NCI-H1417 treated with DMSO at 0.1 percent for 48 hours (cell line): ENCODE data around the gene SLC15A5.

ENCODE experiments used
- DNase-seq: peaks from one replicate; lab custom pipeline; 2025; lab: John Stamatoyannopoulos, UW

The SLC15A5 gene, protein sequence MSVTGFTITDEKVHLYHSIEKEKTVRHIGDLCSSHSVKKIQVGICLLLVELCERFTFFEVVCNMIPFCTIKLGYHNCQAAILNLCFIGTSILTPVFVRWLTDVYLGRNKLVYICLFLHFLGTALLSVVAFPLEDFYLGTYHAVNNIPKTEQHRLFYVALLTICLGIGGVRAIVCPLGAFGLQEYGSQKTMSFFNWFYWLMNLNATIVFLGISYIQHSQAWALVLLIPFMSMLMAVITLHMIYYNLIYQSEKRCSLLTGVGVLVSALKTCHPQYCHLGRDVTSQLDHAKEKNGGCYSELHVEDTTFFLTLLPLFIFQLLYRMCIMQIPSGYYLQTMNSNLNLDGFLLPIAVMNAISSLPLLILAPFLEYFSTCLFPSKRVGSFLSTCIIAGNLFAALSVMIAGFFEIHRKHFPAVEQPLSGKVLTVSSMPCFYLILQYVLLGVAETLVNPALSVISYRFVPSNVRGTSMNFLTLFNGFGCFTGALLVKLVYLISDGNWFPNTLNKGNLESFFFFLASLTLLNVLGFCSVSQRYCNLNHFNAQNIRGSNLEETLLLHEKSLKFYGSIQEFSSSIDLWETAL

DNA sequence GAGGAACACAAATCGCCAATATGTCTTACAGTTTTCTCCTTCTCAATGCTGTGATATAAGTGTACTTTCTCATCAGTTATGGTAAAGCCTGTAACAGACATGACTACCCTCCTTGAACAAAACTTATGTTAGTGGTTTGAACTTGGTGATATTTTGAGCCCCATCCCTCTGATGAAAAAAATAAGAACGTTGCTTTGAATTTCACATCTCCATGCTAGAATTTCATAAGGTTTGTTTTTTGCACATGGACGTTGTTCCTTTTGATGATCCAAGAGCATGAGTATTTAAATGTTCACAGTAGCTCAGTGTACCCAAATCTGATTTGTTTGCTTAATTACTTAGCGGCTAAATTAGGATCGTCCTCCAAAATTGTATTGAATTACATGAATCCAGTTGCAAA lies at the start of gene SLC15A5:
SLC15A5 (minus strand) TSS at position 101 of the 400 bp plus-strand sequence; CDS start at position 101, 0 bp downstream.
- no peak for DNase-seq

DNA sequence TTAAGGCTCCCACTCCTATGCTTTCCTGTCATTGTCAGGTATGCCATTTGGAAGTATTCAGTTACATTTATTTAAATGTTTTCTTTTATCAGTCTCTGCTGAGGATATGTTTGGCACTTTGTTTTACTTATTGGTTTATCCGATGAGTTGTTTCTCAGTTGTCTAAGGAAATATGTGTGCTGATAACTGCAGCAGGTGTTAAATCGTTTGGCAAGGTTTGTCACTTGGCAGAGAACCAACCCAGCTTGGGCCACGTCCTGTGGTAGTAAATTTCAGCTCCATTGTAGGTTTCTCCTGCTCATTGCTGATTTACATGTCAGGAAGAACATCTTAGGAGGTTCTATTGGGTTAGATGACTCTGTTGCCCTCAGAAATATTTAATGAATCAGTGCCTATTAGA lies 47.9 kb upstream of the SLC15A5 start:
- no peak for DNase-seq

DNA sequence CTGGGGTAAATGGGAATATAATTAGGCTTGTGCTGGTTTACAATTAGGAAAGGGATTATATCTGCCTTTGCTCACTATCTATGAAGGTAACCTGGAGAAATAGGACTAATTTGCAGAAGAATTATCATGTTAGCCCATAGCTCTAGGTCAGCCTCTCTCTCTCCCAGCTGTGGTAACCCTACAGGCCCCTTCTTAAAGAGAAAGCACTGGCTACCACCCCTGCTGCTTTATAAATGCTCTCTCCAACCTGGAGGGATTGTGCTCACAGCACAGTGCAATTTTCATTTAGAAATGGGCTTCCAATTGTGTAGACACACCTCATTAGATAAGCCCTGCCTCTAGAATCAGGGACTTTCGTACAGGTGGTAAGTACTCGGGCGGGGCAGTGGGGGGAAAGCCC lies 47.3 kb upstream of the SLC15A5 start:
- no peak for DNase-seq

DNA sequence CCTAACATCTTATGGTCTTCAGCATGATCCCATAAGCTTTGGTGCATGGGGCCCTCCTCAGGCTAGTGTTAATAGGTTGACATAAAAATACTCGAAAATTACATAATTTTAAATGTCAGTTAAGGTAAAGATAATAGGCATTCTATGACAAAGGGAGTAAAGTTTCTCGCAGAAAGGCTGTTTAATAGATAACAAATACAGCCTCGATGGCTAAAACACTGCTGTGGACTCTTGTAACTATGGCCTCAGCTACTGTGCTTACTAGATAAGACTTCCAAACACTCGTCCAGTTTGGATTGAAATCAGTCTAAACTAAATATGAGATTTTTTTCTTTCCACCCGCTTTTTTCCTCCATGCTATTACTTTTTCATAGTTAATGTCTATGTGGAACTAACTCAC lies 46.8 kb upstream of the SLC15A5 start:
- DNase-seq, result no peak

DNA sequence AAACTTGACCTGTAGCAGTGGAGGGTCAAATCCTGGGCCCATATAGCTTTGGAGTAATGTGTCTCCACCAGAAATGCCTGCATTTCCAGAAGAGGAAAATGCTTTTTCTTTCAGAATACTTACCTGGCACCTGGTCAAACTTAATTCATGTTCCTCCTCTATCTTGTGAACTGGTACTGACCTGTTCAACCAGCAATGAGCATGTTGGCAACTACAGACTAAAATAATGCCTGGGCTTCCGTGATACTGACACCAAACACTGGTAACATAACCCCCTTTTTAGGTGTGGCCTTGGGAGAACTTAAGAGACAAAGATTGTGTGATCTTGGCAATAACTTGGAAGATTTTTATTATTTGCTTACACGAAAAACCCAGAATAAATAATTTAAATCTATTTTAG lies 46.2 kb upstream of the SLC15A5 start:
- no peak for DNase-seq

DNA sequence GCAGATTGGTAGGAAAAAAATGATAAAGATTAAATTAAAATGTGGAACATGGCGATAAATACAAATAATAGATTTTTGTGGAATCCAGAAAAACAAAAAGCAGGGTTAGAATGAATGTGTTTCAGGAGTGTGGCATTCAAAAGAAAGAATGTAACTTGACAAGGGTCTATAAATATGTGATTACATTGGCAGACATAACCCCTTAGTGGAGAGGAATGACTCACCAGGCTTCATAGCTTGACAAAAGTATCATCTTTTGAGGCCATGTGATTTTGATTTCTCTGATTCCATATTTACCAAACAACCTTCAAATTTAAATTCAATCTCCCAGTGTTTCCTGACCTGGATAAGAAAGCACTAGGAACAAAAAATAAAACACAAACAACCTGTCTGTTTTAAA lies 45.5 kb upstream of the SLC15A5 start:
- no peak for DNase-seq

DNA sequence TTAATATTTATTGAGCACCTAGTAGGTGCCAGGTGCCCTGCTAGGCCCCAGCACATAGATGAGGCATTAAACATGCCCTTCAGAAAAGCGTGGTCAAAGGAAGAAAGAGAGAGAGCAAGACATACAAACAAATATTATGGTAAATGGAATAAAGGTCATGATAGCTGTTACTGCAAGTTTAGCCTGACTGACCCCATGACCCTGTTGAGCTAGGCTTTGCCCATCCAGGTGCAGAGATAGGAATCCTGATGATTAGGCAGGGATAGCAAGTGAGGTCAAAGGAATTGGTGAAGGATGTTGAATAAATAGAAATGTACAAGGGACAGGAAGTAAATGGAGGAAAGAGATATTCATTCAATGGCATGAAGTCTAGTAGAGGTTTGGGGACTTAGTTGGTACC lies 33.4 kb upstream of the SLC15A5 start:
- no peak for DNase-seq

DNA sequence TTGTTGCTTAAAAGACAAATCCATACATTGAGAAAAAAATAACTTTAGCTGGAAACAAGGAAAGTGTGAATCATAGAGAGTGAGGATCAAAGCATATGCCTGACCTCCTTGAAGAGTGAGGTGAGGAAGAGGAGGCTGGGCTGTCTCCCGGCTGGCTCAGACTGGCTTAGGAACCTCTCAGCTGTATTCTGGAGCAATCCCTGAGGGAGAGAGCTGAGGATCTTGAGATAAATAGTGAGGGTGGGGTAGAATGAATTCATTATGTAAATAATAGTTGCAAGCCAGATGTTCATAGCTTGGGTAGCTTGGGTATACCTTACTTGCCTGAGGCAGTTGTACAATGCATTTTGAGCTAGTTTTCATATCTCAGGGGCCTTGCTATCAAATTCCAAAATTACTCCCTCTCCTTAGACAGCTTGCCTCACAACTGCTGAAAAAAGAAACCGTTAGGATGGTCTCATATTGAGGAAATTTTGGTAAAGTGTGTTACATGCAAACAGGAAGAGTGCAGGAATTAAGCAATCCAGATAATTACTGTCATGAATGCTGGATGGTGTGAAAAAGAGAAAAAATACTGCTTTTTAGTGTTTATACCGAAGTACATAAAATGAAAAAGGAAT lies 30.5 kb upstream of the SLC15A5 start:
- no peak for DNase-seq

GRCh38 chr12:16303939-16304338 lies 26.5 kb upstream of the SLC15A5 start:
- DNase-seq, result no peak

GRCh38 chr12:16300736-16301135 lies 23.3 kb upstream of the SLC15A5 start:
- no peak for DNase-seq

DNA sequence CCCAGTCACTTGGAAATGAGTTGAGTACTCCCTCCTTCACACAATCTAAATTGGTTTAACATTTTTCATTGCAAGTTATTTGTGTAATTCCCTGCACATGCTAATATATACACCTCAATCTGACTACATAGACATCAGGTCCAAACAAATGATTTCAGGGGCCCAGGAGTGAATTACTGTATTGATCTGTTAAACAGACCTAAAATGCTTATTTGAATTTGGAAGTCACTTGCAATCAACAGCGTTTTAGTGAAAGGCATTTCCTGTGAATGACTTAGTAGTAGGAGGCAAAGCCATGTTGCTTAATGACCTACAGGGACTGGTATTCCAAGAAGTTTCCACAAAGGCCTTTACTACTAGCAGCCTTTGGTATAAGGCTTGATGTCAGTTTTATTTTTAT lies 22.6 kb upstream of the SLC15A5 start:
- DNase-seq, result no peak

- DNase-seq, result no peak
Measured at GRCh38 chr12:16299403-16299802, 21.9 kb upstream of the SLC15A5 start.

- DNase-seq, result no peak
Measured at GRCh38 chr12:16297521-16297920, 20.0 kb upstream of the SLC15A5 start.

- no peak for DNase-seq
Measured at GRCh38 chr12:16294376-16294956, 17.0 kb upstream of the SLC15A5 start.

GRCh38 chr12:16291032-16291431 lies 13.5 kb upstream of the SLC15A5 start:
- DNase-seq, result no peak

- no peak for DNase-seq
Measured at GRCh38 chr12:16285586-16285985, 8.1 kb upstream of the SLC15A5 start.

DNA sequence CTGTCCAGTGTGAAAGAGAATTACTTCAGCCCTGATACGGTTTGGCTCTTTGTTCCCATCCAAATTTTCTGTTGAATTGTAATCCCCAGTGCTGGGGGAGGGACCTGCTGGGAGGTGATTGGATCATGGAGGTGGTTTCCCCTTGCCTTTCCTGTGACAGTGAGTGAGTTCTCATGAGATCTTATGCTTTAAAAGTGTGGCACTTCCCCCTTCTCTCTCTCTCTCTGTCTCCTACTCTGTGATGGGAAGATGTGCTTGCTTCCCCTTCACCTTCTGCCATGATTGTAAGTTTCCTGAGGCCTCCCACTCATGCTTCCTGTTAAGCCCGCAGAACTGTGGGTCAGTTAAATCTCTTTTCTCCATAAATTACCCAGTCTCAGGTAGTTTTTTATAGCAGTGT lies 5.5 kb upstream of the SLC15A5 start:
- DNase-seq, result no peak

DNA sequence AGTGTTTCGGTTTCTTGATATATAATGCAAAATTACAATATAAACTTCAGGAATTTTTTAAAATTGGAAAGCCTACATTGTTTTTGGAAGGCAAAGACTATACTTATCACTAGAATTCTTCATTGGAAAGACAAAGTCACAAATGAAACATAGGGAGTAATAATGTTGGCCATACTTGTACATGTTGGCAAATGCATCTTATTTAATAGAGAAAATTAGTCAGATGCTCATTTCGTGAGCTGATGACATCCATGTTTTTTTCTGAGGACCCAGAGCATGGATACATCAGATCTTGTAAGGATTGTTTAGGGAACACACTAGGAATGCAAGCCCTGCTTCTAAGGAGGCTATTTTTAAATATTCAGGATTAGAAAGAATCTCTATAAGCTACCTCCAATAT lies 4.6 kb upstream of the SLC15A5 start:
- DNase-seq, result no peak

- DNase-seq, result no peak
Measured at GRCh38 chr12:16281157-16281556, 3.7 kb upstream of the SLC15A5 start.

DNA sequence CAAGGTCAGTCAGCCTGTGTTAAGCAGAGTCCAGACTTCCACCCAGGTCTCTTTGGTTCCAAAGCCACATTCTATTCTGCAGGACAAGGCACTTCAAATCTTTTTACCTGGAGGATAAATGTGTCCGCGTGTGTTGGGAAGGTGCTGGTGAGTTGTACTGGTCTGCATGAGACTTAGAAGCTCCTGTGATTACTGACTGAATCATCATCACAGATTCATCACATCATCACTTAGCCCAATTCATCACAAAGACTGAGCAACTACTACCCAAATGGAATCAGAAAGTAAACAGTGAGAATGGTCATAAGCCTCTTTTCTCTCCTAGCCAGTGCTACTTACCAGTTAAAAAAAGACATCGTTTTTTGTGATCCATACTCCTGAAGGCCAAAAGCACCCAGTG lies 5.3 kb downstream of the SLC15A5 start:
- no peak for DNase-seq

DNA sequence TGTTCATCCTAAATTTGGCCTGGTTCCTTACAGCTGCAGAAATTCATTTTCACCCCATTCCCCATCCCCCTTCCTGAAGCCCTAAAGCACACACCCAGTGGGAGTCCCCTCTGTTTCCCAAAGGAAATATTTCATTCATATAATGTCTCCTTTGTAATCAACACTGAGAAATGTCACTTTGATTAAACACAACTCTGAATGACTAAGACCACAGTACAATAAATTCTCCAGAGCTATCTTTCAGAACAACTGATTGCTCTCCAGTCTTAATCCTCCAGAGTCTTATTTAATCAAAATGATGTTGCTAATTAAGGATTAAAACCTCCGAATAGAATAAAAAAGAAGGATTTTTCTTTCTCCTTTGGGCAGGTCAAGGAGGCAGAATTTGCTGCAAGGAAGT lies 6.4 kb downstream of the SLC15A5 start:
- DNase-seq, result no peak

GRCh38 chr12:16269946-16270345 lies 7.5 kb downstream of the SLC15A5 start:
- no peak for DNase-seq

GRCh38 chr12:16266085-16266484 lies 11.4 kb downstream of the SLC15A5 start:
- DNase-seq, result no peak
